Aorta (tissue), 5 donors: ENCODE measurements around the gene ITPK1. TPM values are rescaled to one million over a fixed set of nuclear protein-coding genes. Genes with fewer than 3 reads are reported as not detected.

Experiments
- ATAC-seq: fragments of 200-7000 bp; cut with Tn5 transposase; one replicate; pipeline ENCODE4 v1.9.1; 2022; ENCODE audit warnings: moderate library complexity; ENCODE audit not compliant: low FRiP score
- DNase-seq, 2 donors: peaks; one replicate each; pipeline ENCODE4 v3.0.0-alpha.2; 2020
- H3K27ac ChIP-seq, 2 donors: one replicate each; pipeline ENCODE4 v1.5.1; 2013; ENCODE audit warnings: low read length in 2 of 2, mild to moderate bottlenecking in 2 of 2, moderate library complexity in 2 of 2, control low read depth in 1 of 2, inconsistent platforms in 1 of 2, low read depth in 1 of 2
- H3K27me3 ChIP-seq, 2 donors: one replicate each; pipeline ENCODE4 v1.6.1; 2013; ENCODE audit warnings: control low read depth in 1 of 2, low read length in 1 of 2, mild to moderate bottlenecking in 1 of 2, moderate library complexity in 1 of 2; ENCODE audit not compliant: insufficient read depth in 2 of 2, control insufficient read depth in 1 of 2
- H3K36me3 ChIP-seq, 2 donors: one replicate each; pipeline ENCODE4 v1.6.1; 2013; ENCODE audit warnings: control low read depth in 1 of 2, low read length in 1 of 2, mild to moderate bottlenecking in 1 of 2; ENCODE audit not compliant: insufficient read depth in 2 of 2, control insufficient read depth in 1 of 2
- H3K4me1 ChIP-seq, 2 donors: one replicate each; pipeline ENCODE4 v1.6.1; 2013; ENCODE audit warnings: low read length in 2 of 2, control low read depth in 1 of 2, mild to moderate bottlenecking in 1 of 2, moderate library complexity in 1 of 2; ENCODE audit not compliant: insufficient read depth in 2 of 2, control insufficient read depth in 1 of 2
- H3K4me3 ChIP-seq, 2 donors: one replicate each; pipeline ENCODE4 v1.5.1; 2013; ENCODE audit warnings: low read length in 2 of 2, control low read depth in 1 of 2, mild to moderate bottlenecking in 1 of 2
- H3K9me3 ChIP-seq: one replicate; pipeline ENCODE4 v1.6.1; 2013; ENCODE audit warnings: mild to moderate bottlenecking, low read length; ENCODE audit not compliant: control insufficient read depth
- WGBS, 2 donors: extraction: QIAGEN DNeasy Blood & Tissue Kit; methylation state at CpG; one replicate each; pipeline ENCODE4 v1.1.7; 2013; 5-methylcytosine and 5-hydroxymethylcytosine counted together
- intact Hi-C, 2 donors: fragments of 100-400 bp; cut with DNase I; formaldehyde crosslinking; loops; one replicate each; pipeline versions ENCODE4 v1.14.2 to v1.15.0; 2022
- polyA plus RNA-seq, 2 donors: library from polyadenylated mRNA; stranded (reverse); fragments of 200-250 nt; gene quantifications; one replicate each; pipeline ENCODE4 v1.2.3, GENCODE V29; 2013
- total RNA-seq, 2 donors: library from RNA; stranded (reverse); fragmentation: NEBNext Ultra II Directional; extraction: Animal tissue kit (Norgen Biotek cat#: 25700); gene quantifications; one replicate each; pipeline ENCODE4 v1.2.1, GENCODE V29; 2021
- donor health status: healthy with polysubstance abuse.
- donor health status: Bipolar disorder and iron deficiency.
- donor health status: DM: no; HTN: no; CAD: no.
- donor health status: DM: no; HTN: no; CAD: no.
- donor health status: DM: yes; HTN: yes; CAD: no.

ITPK1 gene
- total and polyA plus RNA-seq, 4 donors, result 39.7 to 69.5 (median 54.2) TPM

DNA sequence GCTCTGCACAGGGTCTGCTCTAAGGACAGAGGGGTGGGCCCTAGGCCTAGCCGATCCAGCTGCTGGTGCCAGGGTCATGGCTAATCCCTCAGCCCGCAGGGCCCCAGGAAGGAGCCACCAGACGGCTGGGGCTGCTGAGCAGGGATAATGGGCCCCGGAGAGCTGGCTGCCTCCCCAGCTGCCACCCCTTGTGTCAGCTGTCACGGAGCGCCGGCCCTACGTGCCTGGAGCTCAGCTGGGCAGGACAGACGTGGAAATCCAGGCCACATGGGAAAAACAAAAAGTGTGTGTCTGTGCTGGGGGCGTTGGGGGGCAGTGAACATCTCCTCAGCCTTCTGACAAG lies 156.6 kb downstream of the ITPK1 start:
- H3K4me1 ChIP-seq, result no peaks in the 10 kb centered on the region
- H3K27ac ChIP-seq, result no peak overlapping the region
- intact Hi-C loops, result no loop called here
- 85% methylated on average over 10 of the region's 10 CpGs for WGBS, 2 donors
- no peak overlapping the region for H3K4me3 ChIP-seq
- no peak for ATAC-seq
- no peaks in the 10 kb centered on the region for H3K27me3 ChIP-seq
- H3K36me3 ChIP-seq, result no peaks in the 10 kb centered on the region
- no peaks in the 10 kb centered on the region for H3K9me3 ChIP-seq
- DNase-seq, result peak in 1 of 2 donors; percentile 26

DNA sequence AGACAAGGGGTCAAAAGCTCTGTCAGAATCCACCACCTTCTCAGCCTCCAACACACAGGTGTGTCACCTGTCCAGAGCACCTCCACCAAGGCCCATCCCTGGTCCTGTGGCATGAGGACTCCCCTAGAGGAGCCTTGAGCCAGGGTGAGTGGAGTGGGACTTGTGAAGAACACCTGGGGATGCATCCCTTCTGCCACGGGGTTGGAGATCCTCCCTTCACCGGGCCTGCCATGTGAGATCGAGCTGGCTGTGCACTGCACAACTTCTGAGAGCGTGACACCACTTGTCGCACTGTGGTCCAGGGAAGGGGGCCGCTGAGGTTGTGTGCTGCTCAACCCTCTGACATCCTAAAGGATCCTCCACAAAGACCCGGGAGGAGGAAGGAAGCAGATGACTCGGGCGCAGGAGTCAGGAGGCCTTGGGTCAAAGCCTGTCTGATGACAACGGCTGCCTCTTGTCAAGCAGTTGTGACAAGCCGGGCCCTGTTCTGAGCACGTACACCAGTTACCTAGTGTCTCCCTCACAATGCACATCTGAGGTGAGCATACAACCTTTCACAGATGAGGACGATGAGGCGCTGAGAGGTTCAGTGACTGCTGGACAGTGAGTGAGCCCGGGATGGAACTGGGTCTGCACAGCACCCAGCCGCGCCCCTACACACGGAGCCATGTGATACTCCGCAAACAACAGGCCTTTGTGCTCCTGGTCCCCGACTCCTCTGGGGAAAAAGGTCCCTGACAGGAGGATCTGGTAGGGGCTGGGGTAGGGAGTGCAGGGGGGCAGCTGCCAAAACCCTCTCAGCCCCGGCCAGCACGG lies 157.1 kb downstream of the ITPK1 start:
- intact Hi-C loops, result no loop called here
- H3K4me3 ChIP-seq, result no peak overlapping the region
- no peaks in the 10 kb centered on the region for H3K4me1 ChIP-seq
- no peaks in the 10 kb centered on the region for H3K9me3 ChIP-seq
- ATAC-seq (no peak), DNase-seq (peak in 1 of 2 donors; percentile 36)
- no peaks in the 10 kb centered on the region for H3K27me3 ChIP-seq
- WGBS, 2 donors, result 92 to 95% methylated on average over 22 of the region's 22 CpGs
- no peaks in the 10 kb centered on the region for H3K36me3 ChIP-seq
- no peak overlapping the region for H3K27ac ChIP-seq

DNA sequence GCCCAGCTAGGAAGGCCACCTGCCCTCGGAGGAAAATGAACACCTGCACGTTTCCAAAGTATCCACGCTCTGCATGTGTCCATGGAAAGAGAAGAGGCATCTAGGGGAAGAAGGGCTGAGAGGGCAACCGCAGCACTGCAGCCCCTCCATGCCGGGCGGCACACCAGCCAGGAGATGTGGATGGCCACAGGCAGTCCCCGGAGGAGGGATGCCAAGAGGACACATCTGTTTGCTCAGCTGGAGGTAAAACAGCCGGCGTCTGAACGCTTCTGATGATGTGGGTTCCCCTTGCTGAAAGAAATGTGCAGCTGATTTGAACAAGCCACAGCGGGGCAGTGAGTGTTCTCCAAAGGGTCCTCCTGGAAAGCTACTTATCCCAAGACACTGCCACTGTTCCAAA lies 158.8 kb downstream of the ITPK1 start:
- WGBS, 2 donors, result 88 to 90% methylated on average over 11 of the region's 11 CpGs
- intact Hi-C loops, result no loop called here
- Histone ChIP-seq H3K4me3 (no peak overlapping the region), H3K9me3 (no peaks in the 10 kb centered on the region), H3K4me1 (no peaks in the 10 kb centered on the region), H3K27me3 (no peaks in the 10 kb centered on the region), H3K27ac (no peak overlapping the region), H3K36me3 (no peaks in the 10 kb centered on the region)
- no peak for ATAC-seq
- DNase-seq, result peak in 1 of 2 donors; percentile 16

DNA sequence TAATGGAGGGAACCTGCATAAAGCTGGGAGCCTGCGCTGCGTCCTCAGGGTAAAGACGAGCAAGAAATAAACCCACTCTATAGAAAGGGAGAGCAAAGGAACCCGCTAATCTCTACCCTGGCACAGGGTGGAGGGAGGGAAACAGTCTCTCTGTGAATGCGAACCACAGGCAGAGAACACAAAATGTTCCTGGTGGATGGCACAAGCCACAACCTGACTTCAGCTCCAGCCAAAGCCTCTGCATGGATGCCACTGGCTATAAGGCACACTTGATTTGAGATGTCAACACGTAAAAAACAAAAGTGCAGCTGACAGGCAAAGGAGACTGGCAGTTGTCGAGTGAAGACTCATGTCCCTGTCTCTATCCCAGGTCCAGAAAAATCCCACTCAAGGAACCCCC lies 160.3 kb downstream of the ITPK1 start:
- intact Hi-C loops, result no loop called here
- 91 to 96% methylated on average over 7 of the region's 7 CpGs for WGBS, 2 donors
- Histone ChIP-seq H3K4me3 (no peak overlapping the region), H3K36me3 (no peaks in the 10 kb centered on the region), H3K4me1 (no peaks in the 10 kb centered on the region), H3K27me3 (no peaks in the 10 kb centered on the region), H3K27ac (no peak overlapping the region), H3K9me3 (no peaks in the 10 kb centered on the region)
- ATAC-seq (no peak), DNase-seq (peak in 1 of 2 donors; percentile 14)

DNA sequence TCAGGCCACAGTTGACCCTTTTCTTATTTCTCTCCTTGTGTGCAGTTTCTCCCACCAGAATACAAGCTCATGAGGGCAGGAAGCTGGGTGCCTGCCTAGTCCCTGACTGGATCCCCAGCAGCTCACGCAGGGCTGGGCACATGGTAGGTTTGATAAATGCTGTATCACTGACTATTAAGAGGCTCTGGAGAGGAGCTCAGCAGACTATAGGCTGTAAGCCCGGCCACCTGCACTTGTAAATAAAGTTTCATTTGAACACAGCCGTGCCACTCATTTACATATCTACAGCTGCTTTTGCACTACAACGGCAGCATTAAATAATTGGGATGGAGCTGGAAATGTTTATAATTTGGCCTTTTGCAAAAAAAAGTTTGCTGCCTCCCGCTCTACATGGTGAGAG lies 160.8 kb downstream of the ITPK1 start:
- no peak overlapping the region for H3K4me3 ChIP-seq
- no peak overlapping the region for H3K27ac ChIP-seq
- DNase-seq, result peak in 1 of 2 donors; percentile 5
- intact Hi-C loops, result no loop called here
- WGBS, 2 donors, result 89 to 94% methylated on average over 5 of the region's 5 CpGs
- no peaks in the 10 kb centered on the region for H3K9me3 ChIP-seq
- H3K36me3 ChIP-seq, result no peaks in the 10 kb centered on the region
- no peaks in the 10 kb centered on the region for H3K4me1 ChIP-seq
- ATAC-seq, result no peak
- H3K27me3 ChIP-seq, result no peaks in the 10 kb centered on the region

DNA sequence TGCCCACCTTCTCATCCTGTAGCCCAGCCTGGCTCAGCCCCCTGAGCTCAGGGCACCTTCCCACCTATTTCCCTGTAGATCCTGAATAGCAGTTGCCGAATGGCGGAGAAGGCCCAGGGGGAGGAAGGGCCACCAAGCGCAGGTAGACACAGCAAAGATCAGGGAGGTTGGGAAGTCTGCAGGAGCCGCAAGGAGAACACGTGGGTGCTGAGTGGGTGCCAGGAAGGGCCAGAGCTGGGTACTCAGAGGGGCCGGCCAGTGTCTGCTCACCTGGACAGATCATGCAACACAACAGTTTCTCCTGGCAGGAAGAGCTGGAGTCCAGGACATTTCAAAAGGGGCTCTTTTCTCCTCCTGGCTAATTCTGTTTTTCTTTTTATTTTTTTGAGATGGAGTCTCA lies 162.2 kb downstream of the ITPK1 start:
- WGBS, 2 donors, result 72 to 73% methylated on average over 6 of the region's 6 CpGs
- H3K9me3 ChIP-seq, result no peaks in the 10 kb centered on the region
- no peaks in the 10 kb centered on the region for H3K36me3 ChIP-seq
- peak in 1 of 2 donors; percentile 44 for DNase-seq
- no peaks in the 10 kb centered on the region for H3K27me3 ChIP-seq
- H3K27ac ChIP-seq, result peak overlapping the region in 1 of 2 donors; percentile 65
- H3K4me3 ChIP-seq, result no peak overlapping the region
- intact Hi-C loops, result loop anchor here (2.0 kb wide), 2 partner anchors 159 to 185 kb away; no protein-coding TSS in a partner anchor
- no peaks in the 10 kb centered on the region for H3K4me1 ChIP-seq
- no peak for ATAC-seq

DNA sequence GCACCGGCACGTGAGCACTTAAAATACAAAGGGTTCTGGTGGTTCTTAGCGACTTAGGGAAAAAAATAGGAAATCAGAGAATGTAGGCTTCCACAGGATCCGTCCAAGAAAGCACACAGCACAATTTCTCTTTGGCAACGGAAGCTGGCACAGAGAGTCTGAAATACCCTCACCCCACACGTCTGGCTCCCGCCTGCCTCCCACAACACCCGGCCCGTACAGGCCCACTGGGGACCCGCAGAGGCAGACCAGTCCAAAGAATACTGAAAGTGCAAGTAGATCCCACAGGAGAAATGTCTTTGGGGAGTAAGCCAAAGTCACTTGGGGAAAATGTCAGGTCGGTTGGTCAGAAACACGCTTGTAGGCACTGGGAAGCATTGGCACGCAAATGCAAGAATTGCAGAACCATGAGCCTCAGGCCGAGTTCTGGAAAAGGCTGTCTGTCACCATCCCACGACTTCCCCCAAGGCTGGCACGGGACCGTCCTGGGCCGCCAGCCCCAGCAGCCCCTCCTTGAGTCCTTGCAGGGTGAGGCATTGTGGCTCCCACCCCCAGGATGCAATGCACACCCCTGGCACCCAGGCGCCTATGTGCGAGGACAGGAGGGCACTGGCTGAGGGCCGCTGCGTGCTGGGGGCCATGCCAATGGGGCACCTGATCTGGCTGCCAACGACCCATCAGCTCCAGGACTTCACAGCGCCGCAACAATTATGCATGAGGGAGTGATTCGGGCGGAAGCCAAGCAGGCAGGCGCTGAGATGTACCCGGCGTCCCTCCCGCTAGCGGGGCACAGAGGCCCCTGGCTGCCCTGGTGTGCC lies 163.0 kb downstream of the ITPK1 start:
- ATAC-seq (peak; percentile 66), DNase-seq (no peak)
- Histone ChIP-seq H3K27me3 (no peaks in the 10 kb centered on the region), H3K9me3 (no peaks in the 10 kb centered on the region), H3K36me3 (no peaks in the 10 kb centered on the region), H3K27ac (peak overlapping the region in 1 of 2 donors; percentile 65), H3K4me3 (no peak overlapping the region), H3K4me1 (no peaks in the 10 kb centered on the region)
- intact Hi-C loops, result loop anchor here (1.0 to 2.0 kb wide), 3 partner anchors 160 to 186 kb away; no protein-coding TSS in a partner anchor
- WGBS, 2 donors, result 5 to 9% methylated on average over 32 of the region's 32 CpGs

DNA sequence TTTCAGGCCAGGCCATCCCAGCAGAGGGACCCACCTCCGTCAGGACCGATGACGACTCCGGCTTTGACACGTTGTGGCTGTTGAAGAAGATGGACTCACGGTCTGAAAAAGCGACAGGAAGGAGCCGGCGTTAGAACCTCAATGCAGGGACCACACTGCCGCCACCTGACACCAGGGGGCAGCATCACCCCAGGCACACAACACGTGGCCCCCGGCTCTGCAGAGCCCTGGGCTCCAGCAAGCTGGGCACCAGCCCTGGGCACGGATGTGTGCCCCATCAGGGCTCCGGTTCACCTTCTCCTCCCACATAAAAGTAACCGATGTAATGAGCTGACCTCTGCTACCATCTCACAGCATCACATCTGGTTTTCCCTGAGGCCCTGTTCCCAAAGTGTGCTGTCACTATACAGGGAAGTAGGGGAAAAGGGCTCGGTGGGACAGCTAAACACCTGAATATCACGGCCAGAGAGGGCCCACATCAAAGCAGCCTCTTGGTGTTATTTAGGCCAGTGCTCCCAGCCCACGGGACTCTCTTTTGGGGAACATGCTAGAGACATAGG lies 163.7 kb downstream of the ITPK1 start:
- H3K4me3 ChIP-seq, result no peak overlapping the region
- H3K36me3 ChIP-seq, result no peaks in the 10 kb centered on the region
- H3K4me1 ChIP-seq, result no peaks in the 10 kb centered on the region
- ATAC-seq, result peak; percentile 91
- peak overlapping the region in 1 of 2 donors; percentile 21 for H3K27ac ChIP-seq
- 2 to 4% methylated on average over 18 of the region's 18 CpGs for WGBS, 2 donors
- H3K9me3 ChIP-seq, result no peaks in the 10 kb centered on the region
- peak; percentile 86 to 93 for DNase-seq
- no peaks in the 10 kb centered on the region for H3K27me3 ChIP-seq
- intact Hi-C loops, result loop anchor here (1.0 to 2.0 kb wide), 3 partner anchors 161 to 187 kb away; no protein-coding TSS in a partner anchor
